BE2C (cell line): ENCODE results near the gene NDUFB10. TPM values are rescaled to one million over a fixed set of nuclear protein-coding genes. Genes with fewer than 3 reads are reported as not detected.

ENCODE experiments used
- DNase-seq: peaks from one replicate; pipeline ENCODE4 v3.0.0-alpha.2; 2020
- H3K27me3 ChIP-seq: fragments of 250-450 bp; sonication (Bioruptor Pico); 2 replicates; pipeline ENCODE4 v1.5.1; 2020; ENCODE audit warnings: mild to moderate bottlenecking
- H3K36me3 ChIP-seq: fragments of 250-450 bp; sonication (Bioruptor Pico); 2 replicates; pipeline ENCODE4 v1.5.1; 2020; ENCODE audit warnings: mild to moderate bottlenecking
- H3K4me1 ChIP-seq: fragments of 250-450 bp; sonication (Bioruptor Pico); 2 replicates; pipeline ENCODE4 v1.5.1; 2020
- H3K4me3 ChIP-seq: 2 replicates; pipeline ENCODE4 v1.5.1; 2011; ENCODE audit warnings: low read depth, low read length
- H3K9me3 ChIP-seq: fragments of 250-450 bp; sonication (Bioruptor Pico); 2 replicates; pipeline ENCODE4 v1.5.1; 2020
- polyA plus RNA-seq: library from polyadenylated mRNA; unstranded; fragments of >200 nt; gene quantifications from one replicate; pipeline ENCODE4 v1.2.1, GENCODE V29; 2012; ENCODE audit warnings: low read depth, missing spikeins; ENCODE audit not compliant: insufficient read length, insufficient read depth
- TF ChIP-seq, protein P1 (sequence below): IDR thresholded peaks from 2 replicates; pipeline ENCODE4 v1.5.1; 2012; ENCODE audit warnings: mild to moderate bottlenecking, low read depth, low read length

NDUFB10 gene
- polyA plus RNA-seq, result 781 TPM

- Histone ChIP-seq H3K4me3 (peak within 1 kb of the TSS; percentile 86), H3K27me3 (no peaks in the 10 kb centered on the region), H3K4me1 (no peaks in the 10 kb centered on the region), H3K9me3 (no peaks in the 10 kb centered on the region), H3K36me3 (peaks cover 35% of the 10 kb centered on the region)
- peak; percentile 97 for DNase-seq
- TF ChIP-seq, protein P1, sequence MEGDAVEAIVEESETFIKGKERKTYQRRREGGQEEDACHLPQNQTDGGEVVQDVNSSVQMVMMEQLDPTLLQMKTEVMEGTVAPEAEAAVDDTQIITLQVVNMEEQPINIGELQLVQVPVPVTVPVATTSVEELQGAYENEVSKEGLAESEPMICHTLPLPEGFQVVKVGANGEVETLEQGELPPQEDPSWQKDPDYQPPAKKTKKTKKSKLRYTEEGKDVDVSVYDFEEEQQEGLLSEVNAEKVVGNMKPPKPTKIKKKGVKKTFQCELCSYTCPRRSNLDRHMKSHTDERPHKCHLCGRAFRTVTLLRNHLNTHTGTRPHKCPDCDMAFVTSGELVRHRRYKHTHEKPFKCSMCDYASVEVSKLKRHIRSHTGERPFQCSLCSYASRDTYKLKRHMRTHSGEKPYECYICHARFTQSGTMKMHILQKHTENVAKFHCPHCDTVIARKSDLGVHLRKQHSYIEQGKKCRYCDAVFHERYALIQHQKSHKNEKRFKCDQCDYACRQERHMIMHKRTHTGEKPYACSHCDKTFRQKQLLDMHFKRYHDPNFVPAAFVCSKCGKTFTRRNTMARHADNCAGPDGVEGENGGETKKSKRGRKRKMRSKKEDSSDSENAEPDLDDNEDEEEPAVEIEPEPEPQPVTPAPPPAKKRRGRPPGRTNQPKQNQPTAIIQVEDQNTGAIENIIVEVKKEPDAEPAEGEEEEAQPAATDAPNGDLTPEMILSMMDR, result peak; percentile 64
Measured at GRCh38 chr16:1959269-1960039, at the start of gene NDUFB10. Gene NDUFB10, plus strand, starts transcription at chr16:1959538. Its CDS starts 87 bp downstream, at chr16:1959625.

DNA sequence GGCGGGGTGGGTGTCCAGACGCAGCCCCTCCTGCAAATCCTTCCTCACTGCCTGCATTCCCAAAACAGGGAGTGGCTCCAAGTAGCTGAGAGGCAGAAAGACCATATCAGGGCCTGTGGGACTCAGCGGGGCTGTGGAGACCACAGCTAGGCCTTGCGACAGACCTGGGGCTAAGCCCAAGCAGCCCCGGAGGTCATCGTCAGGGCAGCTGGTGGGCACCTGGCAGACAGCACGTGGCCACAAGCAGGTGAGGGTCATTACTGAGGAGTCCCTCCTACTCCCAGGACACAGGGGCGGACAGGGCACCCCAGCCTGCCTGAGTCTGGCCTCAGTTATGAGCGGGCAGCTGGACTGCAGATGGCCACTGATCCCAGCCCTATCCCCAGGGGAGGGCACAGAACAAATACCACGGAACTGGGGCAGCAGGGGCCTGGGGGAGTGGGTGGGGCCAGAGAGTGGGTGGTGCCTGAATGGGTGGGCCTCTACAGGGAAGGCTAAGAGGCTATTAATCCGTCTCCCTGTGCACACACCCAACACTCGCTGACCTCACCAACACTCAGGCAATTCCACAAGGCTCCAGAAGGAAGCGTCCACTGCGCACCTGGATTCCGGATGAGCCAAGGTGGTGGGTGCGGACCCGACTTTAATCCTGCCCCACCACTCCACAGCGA lies 49.6 kb upstream of the NDUFB10 start:
- no peaks in the 10 kb centered on the region for H3K9me3 ChIP-seq
- H3K36me3 ChIP-seq, result no peaks in the 10 kb centered on the region
- DNase-seq, result peak; percentile 46
- H3K27me3 ChIP-seq, result no peaks in the 10 kb centered on the region
- TF ChIP-seq, protein P1, result no peak
- H3K4me3 ChIP-seq, result no peak overlapping the region
- peaks cover 5% of the 10 kb centered on the region; the same call in 1 of the 2 replicates for H3K4me1 ChIP-seq

DNA sequence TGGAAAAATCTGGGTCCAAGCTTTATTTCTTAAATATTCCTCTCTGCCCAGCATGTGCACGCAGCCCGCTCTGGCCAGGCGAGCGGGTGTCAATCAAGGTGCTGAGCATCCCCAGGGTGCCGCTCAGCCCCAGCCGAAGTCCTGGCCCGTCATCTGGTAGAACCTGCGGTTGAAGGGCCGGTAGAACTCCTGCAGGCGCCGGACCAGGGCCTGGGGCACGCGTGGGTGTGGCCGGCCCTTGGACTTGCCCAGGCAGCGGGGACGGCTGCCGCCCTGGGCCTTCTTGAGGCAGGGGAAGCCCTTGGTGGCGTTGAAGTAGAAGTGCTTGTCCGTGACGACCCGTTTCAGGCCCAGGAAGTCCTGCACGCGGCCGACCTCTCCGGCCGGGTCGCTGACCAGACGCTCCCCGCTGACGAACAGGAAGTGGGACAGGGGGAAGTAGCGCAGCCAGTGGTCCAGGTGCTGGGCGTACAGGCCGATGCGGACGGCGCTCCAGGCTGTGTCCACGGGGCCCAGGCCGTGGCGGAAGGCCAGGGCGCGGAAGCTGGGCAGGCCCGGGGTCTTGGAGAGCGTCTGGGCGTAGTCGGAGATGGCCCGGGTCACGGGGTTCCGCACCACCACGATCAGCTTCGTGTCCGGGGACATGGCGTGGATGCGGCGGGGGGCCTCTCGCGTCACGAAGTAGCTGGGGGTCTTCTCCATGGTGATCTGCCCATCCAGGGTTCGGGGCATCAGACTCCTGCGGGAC lies 47.7 kb upstream of the NDUFB10 start:
- TF ChIP-seq, protein P1, result no peak
- Histone ChIP-seq H3K36me3 (no peaks in the 10 kb centered on the region), H3K27me3 (peaks cover 8% of the 10 kb centered on the region), H3K9me3 (no peaks in the 10 kb centered on the region), H3K4me1 (peaks cover 5% of the 10 kb centered on the region; the same call in 1 of the 2 replicates), H3K4me3 (no peak overlapping the region)
- peak; percentile 9 for DNase-seq

DNA sequence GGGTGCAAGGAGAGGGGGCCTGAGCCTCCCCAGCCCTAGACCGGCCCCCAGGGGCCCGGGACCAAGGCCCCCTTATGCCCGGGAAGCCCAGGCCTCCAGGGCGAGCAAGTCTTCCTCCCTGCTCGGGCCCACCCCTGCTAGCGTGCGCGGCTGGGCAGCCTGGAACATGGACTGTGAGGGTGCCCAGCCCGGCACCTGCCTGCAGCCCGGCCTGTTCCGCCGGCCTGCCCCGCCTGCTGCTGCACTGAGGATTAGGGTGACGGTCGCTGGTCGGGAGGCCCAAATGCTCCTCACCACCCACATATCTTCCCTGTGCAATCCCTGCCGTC lies 47.2 kb upstream of the NDUFB10 start:
- H3K4me1 ChIP-seq, result peaks cover 5% of the 10 kb centered on the region; the same call in 1 of the 2 replicates
- no peaks in the 10 kb centered on the region for H3K9me3 ChIP-seq
- TF ChIP-seq, protein P1, result no peak
- H3K36me3 ChIP-seq, result no peaks in the 10 kb centered on the region
- DNase-seq, result no peak
- H3K4me3 ChIP-seq, result no peak overlapping the region
- peaks cover 13% of the 10 kb centered on the region for H3K27me3 ChIP-seq

- Histone ChIP-seq H3K27me3 (peaks cover 25% of the 10 kb centered on the region), H3K4me3 (no peak overlapping the region), H3K4me1 (peaks cover 5% of the 10 kb centered on the region; the same call in 1 of the 2 replicates), H3K36me3 (no peaks in the 10 kb centered on the region), H3K9me3 (no peaks in the 10 kb centered on the region)
- DNase-seq, result no peak
- TF ChIP-seq, protein P1, result no peak
Measured at GRCh38 chr16:1913327-1914083, 45.8 kb upstream of the NDUFB10 start.
